Transverse colon (tissue), 4 donors: ENCODE measurements around the gene CACNA1C.

Experiments
- CTCF ChIP-seq, 5 experiments: fragments of 200-600 bp in 3 of 5; fragments of 450-650 bp in 2 of 5; sonication (generic) in 3 of 5; IDR thresholded peaks; 1 replicate in 2 of 5; 2 replicates in 3 of 5; pipeline ENCODE4 v1.5.1; 2016 to 2017; ENCODE audit warnings: antibody characterized with exemption in 5 of 5, inconsistent platforms in 3 of 5, mild to moderate bottlenecking in 2 of 5, moderate library complexity in 1 of 5
- EP300 ChIP-seq: sonication (generic); formaldehyde crosslinking; IDR thresholded peaks from one replicate; pipeline ENCODE4 v1.6.1; 2017; ENCODE audit warnings: antibody characterized with exemption, low read depth
- POLR2A ChIP-seq: fragments of 450-650 bp; IDR thresholded peaks from one replicate; pipeline ENCODE4 v1.6.1; 2016; ENCODE audit warnings: antibody characterized with exemption, mild to moderate bottlenecking, moderate library complexity
- POLR2AphosphoS5 ChIP-seq, 3 donors: sonication (generic); formaldehyde crosslinking; IDR thresholded peaks; one replicate each; pipeline ENCODE4 v1.6.1; 2016; ENCODE audit warnings: antibody characterized with exemption in 3 of 3

DNA sequence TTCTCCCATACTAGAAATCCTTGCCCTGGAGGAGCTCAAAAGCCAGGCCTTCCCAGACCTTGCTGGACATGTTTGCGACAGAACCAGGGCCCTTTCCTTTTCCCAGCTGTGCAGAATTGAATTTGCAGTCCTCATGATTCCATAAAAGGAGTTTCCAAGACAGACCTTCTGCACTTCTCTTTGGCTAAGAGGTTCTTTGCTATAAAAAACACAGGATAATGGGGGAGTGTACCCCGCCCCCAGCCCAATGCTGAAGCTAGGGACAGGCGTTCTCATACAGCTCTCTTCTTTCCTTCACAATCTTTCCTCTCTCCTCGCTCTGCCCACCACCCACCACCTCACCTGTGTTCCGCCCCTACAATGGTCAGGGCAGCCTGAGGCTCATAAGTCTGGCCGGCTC is 569.7 kb downstream of the CACNA1C start:
- TF ChIP-seq EP300, result no peak
- TF ChIP-seq CTCF (IDR thresholded peaks at IDR 0.05), result no peak
- TF ChIP-seq POLR2A, result no peak
- no peak for TF ChIP-seq POLR2AphosphoS5 (IDR thresholded peaks at IDR 0.05)
